Endothelial cell (in vitro differentiated cells): ENCODE results near the gene OS9. TPM values are rescaled to one million over a fixed set of nuclear protein-coding genes. Genes with fewer than 3 reads are reported as not detected.

ENCODE experiments used
- DNase-seq: peaks from one replicate; pipeline ENCODE4 v3.0.0; 2021; ENCODE audit warnings: low spot score
- H3K27ac Mint-ChIP-seq: one replicate; pipeline ENCODE4 v1.8.0; 2021; ENCODE audit warnings: mixed read lengths, inconsistent platforms; ENCODE audit not compliant: unreplicated experiment
- H3K27me3 Mint-ChIP-seq: one replicate; pipeline ENCODE4 v1.8.0; 2021; ENCODE audit warnings: mild to moderate bottlenecking, moderate library complexity, mixed read lengths, inconsistent platforms; ENCODE audit not compliant: unreplicated experiment
- H3K36me3 Mint-ChIP-seq: one replicate; pipeline ENCODE4 v1.8.0; 2021; ENCODE audit warnings: mild to moderate bottlenecking, low read depth, mixed read lengths, inconsistent platforms; ENCODE audit not compliant: unreplicated experiment
- H3K4me1 Mint-ChIP-seq: one replicate; pipeline ENCODE4 v1.8.0; 2021; ENCODE audit warnings: mild to moderate bottlenecking, mixed read lengths, inconsistent platforms; ENCODE audit not compliant: unreplicated experiment
- H3K4me3 Mint-ChIP-seq: one replicate; pipeline ENCODE4 v1.8.0; 2021; ENCODE audit warnings: mild to moderate bottlenecking, mixed read lengths, inconsistent platforms; ENCODE audit not compliant: unreplicated experiment
- H3K9me3 Mint-ChIP-seq: one replicate; pipeline ENCODE4 v1.8.0; 2021; ENCODE audit warnings: mixed read lengths, inconsistent platforms; ENCODE audit not compliant: unreplicated experiment
- CTCF ChIP-seq: fragments of 200-600 bp; sonication (generic); IDR thresholded peaks from one replicate; pipeline ENCODE4 v1.5.0; 2021; ENCODE audit warnings: antibody characterized with exemption; ENCODE audit not compliant: unreplicated experiment
- total RNA-seq: library from RNA; stranded (reverse); fragmentation: NEBNext Ultra II Directional; extraction: Animal tissue kit (Norgen Biotek cat#: 25700); gene quantifications from one replicate; pipeline ENCODE4 v1.2.1, GENCODE V29; 2021; ENCODE audit not compliant: unreplicated experiment

Gene OS9
- total RNA-seq, 1 donor from 2014 or later: 220 TPM

GRCh38 chr12:57722716-57723629, 29.0 kb downstream of the OS9 start:
- peaks cover 19% of the 10 kb centered on the region for H3K27me3 Mint-ChIP-seq
- peak overlapping the region; percentile 7 for H3K4me3 Mint-ChIP-seq
- H3K9me3 Mint-ChIP-seq: peaks cover under 1% of the 10 kb centered on the region
- peaks cover 41% of the 10 kb centered on the region for H3K36me3 Mint-ChIP-seq
- no peak for DNase-seq
- no peak overlapping the region for H3K27ac Mint-ChIP-seq
- peaks cover 25% of the 10 kb centered on the region for H3K4me1 Mint-ChIP-seq
- TF ChIP-seq CTCF: no peak

GRCh38 chr12:57723630-57723962, 29.7 kb downstream of the OS9 start:
- Mint-ChIP-seq H3K4me1 (peaks cover 25% of the 10 kb centered on the region), H3K4me3 (peak overlapping the region; percentile 7), H3K36me3 (peaks cover 40% of the 10 kb centered on the region), H3K27me3 (peaks cover 24% of the 10 kb centered on the region), H3K27ac (no peak overlapping the region), H3K9me3 (peaks cover 5% of the 10 kb centered on the region)
- no peak for TF ChIP-seq CTCF
- no peak for DNase-seq

GRCh38 chr12:57724003-57724935, 30.3 kb downstream of the OS9 start:
- H3K27me3 Mint-ChIP-seq: peaks cover 29% of the 10 kb centered on the region
- H3K4me1 Mint-ChIP-seq: peaks cover 25% of the 10 kb centered on the region

GRCh38 chr12:57724936-57725740, 31.2 kb downstream of the OS9 start:
- Mint-ChIP-seq H3K4me3 (peak overlapping the region; percentile 16), H3K4me1 (peaks cover 20% of the 10 kb centered on the region), H3K36me3 (peaks cover 25% of the 10 kb centered on the region), H3K27ac (no peak overlapping the region), H3K27me3 (peaks cover 32% of the 10 kb centered on the region), H3K9me3 (peaks cover 5% of the 10 kb centered on the region)
- no peak for TF ChIP-seq CTCF
- no peak for DNase-seq

More at GRCh38 chr12:57724003-57724935, 30.3 kb downstream of the OS9 start:
- peaks cover 5% of the 10 kb centered on the region for H3K9me3 Mint-ChIP-seq
- TF ChIP-seq CTCF: no peak
- no peak overlapping the region for H3K27ac Mint-ChIP-seq
- peaks cover 33% of the 10 kb centered on the region for H3K36me3 Mint-ChIP-seq
- no peak for DNase-seq
- H3K4me3 Mint-ChIP-seq: peak overlapping the region; percentile 16
